GM06990 (cell line): ENCODE measurements around the gene RNF214.

Source experiments
- DNase-seq: peaks from one replicate; pipeline ENCODE4 v3.0.0-alpha.2; 2011; ENCODE audit not compliant: insufficient read length; ENCODE audit errors: extremely low read depth
- H3K27me3 ChIP-seq: replicated peaks from 2 replicates; pipeline ENCODE4 v1.6.0; 2011; ENCODE audit warnings: low read length; ENCODE audit not compliant: control insufficient read depth, insufficient read depth
- H3K36me3 ChIP-seq: 2 replicates; pipeline ENCODE4 v1.5.1; 2011; ENCODE audit warnings: low read length; ENCODE audit not compliant: control insufficient read depth, insufficient read depth
- H3K4me3 ChIP-seq: replicated peaks from 2 replicates; pipeline ENCODE4 v1.5.1; 2011; ENCODE audit warnings: low read depth, mild to moderate bottlenecking, control low read depth, low read length
- CTCF ChIP-seq: IDR thresholded peaks from 2 replicates; pipeline ENCODE4 v1.5.1; 2011; ENCODE audit warnings: low read length, control low read depth, mild to moderate bottlenecking, inconsistent platforms; ENCODE audit not compliant: insufficient read depth, poor library complexity, severe bottlenecking

RNF214 gene

GRCh38 chr11:117195761-117196160 lies 36.7 kb upstream of the RNF214 start:
- Histone ChIP-seq H3K27me3 (no peaks in the 10 kb centered on the region), H3K4me3 (no peak overlapping the region), H3K36me3 (peaks cover 17% of the 10 kb centered on the region)
- TF ChIP-seq CTCF, result no peak
- DNase-seq, result no peak

GRCh38 chr11:117197006-117197405 lies 35.5 kb upstream of the RNF214 start:
- peaks cover 12% of the 10 kb centered on the region for H3K36me3 ChIP-seq
- H3K4me3 ChIP-seq, result no peak overlapping the region
- no peaks in the 10 kb centered on the region for H3K27me3 ChIP-seq
- DNase-seq, result no peak
- TF ChIP-seq CTCF, result no peak

GRCh38 chr11:117197516-117198456 lies 34.7 kb upstream of the RNF214 start:
- Histone ChIP-seq H3K27me3 (no peaks in the 10 kb centered on the region), H3K4me3 (no peak overlapping the region), H3K36me3 (peaks cover 8% of the 10 kb centered on the region)
- no peak for DNase-seq
- peak; percentile 19 for TF ChIP-seq CTCF

DNA sequence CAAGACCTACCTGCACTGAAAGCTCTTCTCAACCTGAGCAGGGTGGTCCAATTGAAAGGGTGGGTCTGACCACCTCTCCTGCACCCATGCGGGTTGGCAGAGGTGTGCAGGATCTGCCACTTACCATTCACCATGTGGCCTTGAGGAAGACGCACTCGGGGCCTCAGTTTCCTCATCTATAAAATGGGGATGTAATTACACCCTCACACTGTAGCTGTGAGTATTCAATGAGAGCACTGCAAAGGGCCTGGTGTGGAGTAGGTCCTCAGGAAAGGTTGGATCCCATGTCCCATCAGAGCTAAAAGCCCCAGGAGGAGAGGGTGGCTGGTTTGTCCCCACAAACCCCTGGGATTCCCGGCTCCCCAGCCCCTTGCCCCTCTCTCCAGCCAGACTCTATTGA lies 33.9 kb upstream of the RNF214 start:
- peaks cover 10% of the 10 kb centered on the region for H3K36me3 ChIP-seq
- DNase-seq, result no peak
- no peak for TF ChIP-seq CTCF
- no peaks in the 10 kb centered on the region for H3K27me3 ChIP-seq
- H3K4me3 ChIP-seq, result no peak overlapping the region

DNA sequence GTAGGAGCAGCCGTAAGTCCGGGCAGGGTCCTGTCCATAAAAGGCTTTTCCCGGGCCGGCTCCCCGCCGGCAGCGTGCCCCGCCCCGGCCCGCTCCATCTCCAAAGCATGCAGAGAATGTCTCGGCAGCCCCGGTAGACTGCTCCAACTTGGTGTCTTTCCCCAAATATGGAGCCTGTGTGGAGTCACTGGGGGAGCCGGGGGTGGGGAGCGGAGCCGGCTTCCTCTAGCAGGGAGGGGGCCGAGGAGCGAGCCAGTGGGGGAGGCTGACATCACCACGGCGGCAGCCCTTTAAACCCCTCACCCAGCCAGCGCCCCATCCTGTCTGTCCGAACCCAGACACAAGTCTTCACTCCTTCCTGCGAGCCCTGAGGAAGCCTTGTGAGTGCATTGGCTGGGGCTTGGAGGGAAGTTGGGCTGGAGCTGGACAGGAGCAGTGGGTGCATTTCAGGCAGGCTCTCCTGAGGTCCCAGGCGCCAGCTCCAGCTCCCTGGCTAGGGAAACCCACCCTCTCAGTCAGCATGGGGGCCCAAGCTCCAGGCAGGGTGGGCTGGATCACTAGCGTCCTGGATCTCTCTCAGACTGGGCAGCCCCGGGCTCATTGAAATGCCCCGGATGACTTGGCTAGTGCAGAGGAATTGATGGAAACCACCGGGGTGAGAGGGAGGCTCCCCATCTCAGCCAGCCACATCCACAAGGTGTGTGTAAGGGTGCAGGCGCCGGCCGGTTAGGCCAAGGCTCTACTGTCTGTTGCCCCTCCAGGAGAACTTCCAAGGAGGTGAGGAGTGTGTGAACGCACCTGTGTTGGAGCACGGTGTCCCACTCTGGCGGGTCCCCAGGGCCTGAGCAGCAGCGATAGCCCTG lies 33.2 kb upstream of the RNF214 start, which contains the start of gene TAGLN:
TAGLN (plus strand) TSS at position 318 of the 863 bp plus-strand sequence. CDS start 3,644 bp downstream, outside the sequence.
- Histone ChIP-seq H3K27me3 (no peaks in the 10 kb centered on the region), H3K4me3 (no peak within 1 kb of the TSS), H3K36me3 (peaks cover 12% of the 10 kb centered on the region)
- DNase-seq, result no peak
- TF ChIP-seq CTCF, result no peak
